Gastroesophageal sphincter (tissue), 3 donors: ENCODE data around the gene TGFBR3.

Experiments used
- CTCF ChIP-seq, 4 experiments: fragments of 200-600 bp in 2 of 4; fragments of 450-650 bp in 2 of 4; sonication (generic) in 1 of 4; IDR thresholded peaks; one replicate each; pipeline ENCODE4 v1.5.1; 2017 to 2019; ENCODE audit warnings: antibody characterized with exemption in 4 of 4, mild to moderate bottlenecking in 2 of 4, moderate library complexity in 2 of 4
- POLR2A ChIP-seq, 2 donors: fragments of 450-650 bp; IDR thresholded peaks; one replicate each; pipeline ENCODE4 v1.6.1; 2017; ENCODE audit warnings: antibody characterized with exemption in 2 of 2, mild to moderate bottlenecking in 2 of 2, moderate library complexity in 1 of 2
- POLR2AphosphoS5 ChIP-seq: sonication (generic); formaldehyde crosslinking; IDR thresholded peaks from one replicate; pipeline ENCODE4 v1.6.1; 2017; ENCODE audit warnings: antibody characterized with exemption

DNA sequence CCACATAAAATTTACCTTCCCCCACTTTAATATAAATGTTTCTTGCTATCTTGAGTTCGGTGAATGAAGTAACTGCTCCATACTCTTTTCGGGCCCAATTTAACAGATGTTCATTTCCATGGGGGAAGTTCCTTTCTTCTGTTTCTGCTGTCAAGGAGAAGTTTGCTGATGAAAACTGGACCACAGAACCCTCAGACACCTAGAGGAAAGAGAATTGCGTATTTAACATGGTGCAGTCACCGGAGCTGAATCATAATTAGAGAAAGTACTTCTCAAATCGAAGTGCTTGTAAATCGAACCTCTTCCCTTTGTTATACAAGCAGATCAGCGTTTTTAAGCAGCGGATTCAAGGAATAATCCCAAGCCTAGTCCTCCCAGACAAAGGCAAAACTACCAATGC lies 151.2 kb downstream of the TGFBR3 start:
- TF ChIP-seq CTCF (IDR thresholded peaks at IDR 0.05), result no peak
- TF ChIP-seq POLR2A (IDR thresholded peaks at IDR 0.05), result no peak
- TF ChIP-seq POLR2AphosphoS5, result no peak
